ENCODE measurements around the gene KCNIP2.

The KCNIP2 gene

GRCh38 chr10:101851411-101852116 lies 8.0 kb upstream of the KCNIP2 start:
- DNase-seq = no peak

- no peak for DNase-seq
These were observed 7.1 kb upstream of the KCNIP2 start for GRCh38 chr10:101850749-101851148.

GRCh38 chr10:101848894-101849351 lies 5.3 kb upstream of the KCNIP2 start:
- no peak for DNase-seq

GRCh38 chr10:101848408-101848807 lies 4.8 kb upstream of the KCNIP2 start:
- DNase-seq = no peak

- DNase-seq = no peak
These were observed 2.3 kb upstream of the KCNIP2 start for GRCh38 chr10:101845893-101846292.

- no peak for DNase-seq
These were observed 1.8 kb downstream of the KCNIP2 start for GRCh38 chr10:101841826-101842225.

GRCh38 chr10:101840741-101841453 lies 2.7 kb downstream of the KCNIP2 start:
- DNase-seq = peak; percentile 71

- peak; percentile 23 for DNase-seq
These were observed 3.4 kb downstream of the KCNIP2 start for GRCh38 chr10:101840102-101840684.

GRCh38 chr10:101839416-101840063 lies 4.1 kb downstream of the KCNIP2 start:
- DNase-seq = peak; percentile 65

- DNase-seq = no peak
These were observed 4.6 kb downstream of the KCNIP2 start for GRCh38 chr10:101839002-101839401.

GRCh38 chr10:101838416-101838970 lies 5.1 kb downstream of the KCNIP2 start:
- no peak for DNase-seq

GRCh38 chr10:101837748-101838147 lies 5.9 kb downstream of the KCNIP2 start:
- no peak for DNase-seq

GRCh38 chr10:101835362-101835761 lies 8.2 kb downstream of the KCNIP2 start:
- DNase-seq = no peak

GRCh38 chr10:101834341-101834740 lies 9.3 kb downstream of the KCNIP2 start:
- DNase-seq = no peak

- no peak for DNase-seq
These were observed 10.1 kb downstream of the KCNIP2 start for GRCh38 chr10:101833466-101833865.

- DNase-seq = no peak
These were observed 11.3 kb downstream of the KCNIP2 start for GRCh38 chr10:101832325-101832771.

- no peak for DNase-seq
These were observed 12.3 kb downstream of the KCNIP2 start for GRCh38 chr10:101831169-101831811.

- DNase-seq = peak; percentile 95
These were observed 13.1 kb downstream of the KCNIP2 start for GRCh38 chr10:101830322-101831168.

GRCh38 chr10:101829561-101830315 lies 13.9 kb downstream of the KCNIP2 start:
- peak; percentile 69 for DNase-seq

GRCh38 chr10:101828766-101829551 lies 14.6 kb downstream of the KCNIP2 start:
- DNase-seq = no peak

All from activated naive CD4-positive, alpha-beta T cell treated with anti-CD3 and anti-CD28 coated beads, Interleukin-2, amount 50 U/mL, for 16 hours (primary cell).